Neural progenitor cell (in vitro differentiated cells): Measurements from ENCODE around the gene HEPACAM.

Experiments used
- CTCF ChIP-seq: fragments of 200-600 bp; sonication (generic); IDR thresholded peaks from 2 replicates; pipeline ENCODE4 v1.5.1; 2017; ENCODE audit warnings: antibody characterized with exemption, mild to moderate bottlenecking
- EZH2 ChIP-seq: fragments of 200-600 bp; sonication (generic); IDR thresholded peaks from 2 replicates; pipeline ENCODE4 v1.6.1; 2017; ENCODE audit warnings: antibody characterized with exemption, mild to moderate bottlenecking, moderate library complexity

GRCh38 chr11:124900464-124900863 is 35.4 kb downstream of the HEPACAM start:
- no peak for TF ChIP-seq CTCF
- no peak for TF ChIP-seq EZH2
